MM.1S (cell line): ENCODE results near the gene DAAM1.

ENCODE experiments used
- CTCF ChIP-seq: fragments of 300-600 bp; sonication (generic); IDR thresholded peaks from 2 replicates; pipeline ENCODE4 v1.5.1; 2016; ENCODE audit warnings: antibody characterized with exemption, low read length, mixed read lengths
- EZH2phosphoT487 ChIP-seq: fragments of 300-600 bp; sonication (generic); IDR thresholded peaks from 2 replicates; pipeline ENCODE4 v1.6.1; 2018; ENCODE audit warnings: antibody characterized with exemption, low read length

GRCh38 chr14:59278111-59278510 is 89.6 kb downstream of the DAAM1 start:
- no peak for TF ChIP-seq CTCF
- TF ChIP-seq EZH2phosphoT487: no peak
